Testis (tissue), 2 donors: ENCODE results near the gene ETFDH.

Experiments
- CTCF ChIP-seq, 3 experiments: fragments of 450-650 bp in 2 of 3; fragments of 200-600 bp in 1 of 3; sonication (generic) in 1 of 3; IDR thresholded peaks; one replicate each; pipeline ENCODE4 v1.5.1; 2016 to 2019; ENCODE audit warnings: antibody characterized with exemption in 3 of 3, mild to moderate bottlenecking in 2 of 3, moderate library complexity in 1 of 3
- POLR2A ChIP-seq: fragments of 450-650 bp; IDR thresholded peaks from one replicate; pipeline ENCODE4 v1.6.1; 2017; ENCODE audit warnings: antibody characterized with exemption, mild to moderate bottlenecking, moderate library complexity

GRCh38 chr4:158649111-158649680 lies 22.9 kb upstream of the ETFDH start:
- no peak for TF ChIP-seq CTCF (IDR thresholded peaks at IDR 0.05)
- no peak for TF ChIP-seq POLR2A
